Measurements from ENCODE around the gene DYNC1I1. TPM values are rescaled to one million over a fixed set of nuclear protein-coding genes. Genes with fewer than 3 reads are reported as not detected.

Gene DYNC1I1
- total and polyA plus RNA-seq, 2 of the 13 experiments (the other 11 are each of a cell fraction or from before 2014, with no cell fraction given), result not detected

GRCh38 chr7:95974108-95974507, 201.8 kb downstream of the DYNC1I1 start:
- no peak for FAIRE-seq
- ChIA-PET CTCF (ENCODE audit: low intra/inter-chr PET ratio, low total read pairs) (no interaction called here), POLR2A (no interaction called here)
- intact Hi-C loops (cut with micrococcal nuclease; ENCODE audit: unreplicated experiment) (no loop called here), in situ Hi-C loops (cut with HindIII; ENCODE audit: extremely low pct_ligation_motif_present, low pct_unique_long_range_greater_than_20kb) (no loop called here)
- no peak for DNase-seq (ENCODE audit: low spot score)
- H3K9me3 ChIP-seq (ENCODE audit: low read length), result no peaks in the 10 kb centered on the region
- H3K4me1 ChIP-seq (ENCODE audit: insufficient read depth, low read length), result no peaks in the 10 kb centered on the region
- no peaks in the 10 kb centered on the region for H3K79me2 ChIP-seq (ENCODE audit: insufficient read depth, low read length)
- H3K4me3 ChIP-seq (replicated peaks in 1 of 3; ENCODE audit: insufficient read depth in 1 of 3, low read depth in 2 of 3, low read length in 3 of 3), result no peak overlapping the region
- H4K20me1 ChIP-seq (ENCODE audit: insufficient read depth, low read length), result no peaks in the 10 kb centered on the region
- no peak overlapping the region for H2AFZ ChIP-seq (ENCODE audit: low read length)
- no peak for TF ChIP-seq ZSCAN22 (CRISPR knock-in tag; IDR thresholded peaks at IDR 0.05)
- no peak for TF ChIP-seq ZNF75D (CRISPR knock-in tag; IDR thresholded peaks at IDR 0.05; ENCODE audit: borderline replicate concordance)
- TF ChIP-seq HNF1A (IDR thresholded peaks at IDR 0.05; ENCODE audit: low read depth), result no peak
- no peak for TF ChIP-seq HNF1A (CRISPR knock-in tag; IDR thresholded peaks at IDR 0.05; ENCODE audit: borderline replicate concordance)
- no peak for TF ChIP-seq ERF (CRISPR knock-in tag; IDR thresholded peaks at IDR 0.05)
- no peak for TF ChIP-seq TRIM24 (CRISPR knock-in tag; IDR thresholded peaks at IDR 0.05)
- peak; percentile 92 for TF ChIP-seq ZNF205 (CRISPR knock-in tag; IDR thresholded peaks at IDR 0.05)
- H3K4me2 ChIP-seq (ENCODE audit: low read depth, low read length), result no peak overlapping the region
- H3K9ac ChIP-seq (ENCODE audit: insufficient read depth, low read depth, low read length), result no peak overlapping the region
- H3K27ac ChIP-seq (ENCODE audit: extremely low read length, insufficient read depth, low read length), result no peak overlapping the region
- BruUV-seq (replicated peaks), result no TSS peak
- ATAC-seq, result no peak
- H3K27me3 ChIP-seq (ENCODE audit: control insufficient read depth in 1 of 2, insufficient read depth in 2 of 2, low read length in 2 of 2), result peaks cover 0 to 3% of the 10 kb centered on the region in 2 experiments; a peak in 2 of 5 replicates
- WGBS (ENCODE audit: low lambda C conversion rate), result 0% methylated on average over 1 of the region's 1 CpG
- H3K36me3 ChIP-seq (replicated peaks in 1 of 2; ENCODE audit: control insufficient read depth in 1 of 2, insufficient read depth in 2 of 2, low read length in 2 of 2), result no peaks in the 10 kb centered on the region

Data from HepG2 (cell line).